T-helper 1 cell treated with Interleukin-12 subunit alpha and Interleukin-12 subunit beta and Interleukin-4 antibody, amounts not matched to agents 30 μg/mL and 1 μg/mL, for 36 hours (primary cell): Measurements from ENCODE around the gene SMIM23.

Experiments
- H3K27ac Mint-ChIP-seq: one replicate; pipeline ENCODE4 v1.8.0; 2021; ENCODE audit warnings: mild to moderate bottlenecking, mixed read lengths
- H3K27me3 Mint-ChIP-seq: one replicate; pipeline ENCODE4 v1.8.0; 2021; ENCODE audit warnings: low read depth, mixed read lengths
- H3K36me3 Mint-ChIP-seq: one replicate; pipeline ENCODE4 v1.8.0; 2021; ENCODE audit warnings: low read depth, mixed read lengths
- H3K4me1 Mint-ChIP-seq: one replicate; pipeline ENCODE4 v1.8.0; 2021; ENCODE audit warnings: low read depth, mixed read lengths
- H3K4me3 Mint-ChIP-seq: one replicate; pipeline ENCODE4 v1.8.0; 2021; ENCODE audit warnings: mild to moderate bottlenecking, moderate library complexity, mixed read lengths
- H3K9me3 Mint-ChIP-seq: one replicate; pipeline ENCODE4 v1.8.0; 2021; ENCODE audit warnings: mixed read lengths

The SMIM23 gene

DNA sequence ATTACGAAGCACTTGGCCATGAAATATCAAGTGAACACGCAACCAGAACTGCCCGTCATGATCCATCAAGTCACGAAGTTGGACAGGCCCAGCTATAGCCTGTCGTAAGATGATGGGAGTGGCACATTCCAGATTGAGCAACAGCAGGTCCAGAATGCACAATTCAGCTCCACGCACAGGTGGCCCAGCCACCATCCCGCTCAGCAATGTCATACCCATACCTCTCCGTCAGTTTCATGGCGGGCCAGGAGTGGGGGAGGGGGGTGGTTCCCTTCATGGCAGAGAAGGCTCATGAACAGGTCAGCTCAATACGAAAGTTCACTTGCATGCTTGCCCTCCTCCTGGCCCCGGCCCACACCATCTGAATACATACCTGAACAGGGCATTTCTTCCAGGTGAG is 34.9 kb downstream of the SMIM23 start:
- H3K27me3 Mint-ChIP-seq = no peaks in the 10 kb centered on the region
- H3K9me3 Mint-ChIP-seq = no peaks in the 10 kb centered on the region
- no peaks in the 10 kb centered on the region for H3K4me1 Mint-ChIP-seq
- no peak overlapping the region for H3K27ac Mint-ChIP-seq
- no peak overlapping the region for H3K4me3 Mint-ChIP-seq
- H3K36me3 Mint-ChIP-seq = no peaks in the 10 kb centered on the region

DNA sequence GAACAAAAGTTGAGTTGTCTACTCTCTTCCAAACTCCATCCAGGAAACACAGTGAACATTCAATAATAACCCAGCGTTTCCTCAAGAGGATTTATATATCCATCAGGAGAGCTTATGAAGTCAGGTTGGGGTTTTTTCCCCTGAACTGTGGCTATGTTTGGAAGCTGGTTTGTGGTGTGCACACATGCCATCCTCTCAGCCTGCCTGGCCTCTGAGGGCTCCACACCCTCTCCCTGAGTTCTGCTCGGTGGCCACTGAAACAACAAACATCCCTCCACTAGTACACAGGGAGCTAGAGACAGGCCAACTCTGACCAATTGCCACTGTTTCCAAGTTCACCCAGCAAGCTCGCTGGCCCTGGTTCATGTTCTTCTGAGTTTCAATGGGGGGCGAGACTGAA is 35.7 kb downstream of the SMIM23 start:
- H3K27me3 Mint-ChIP-seq = no peaks in the 10 kb centered on the region
- no peak overlapping the region for H3K27ac Mint-ChIP-seq
- no peaks in the 10 kb centered on the region for H3K4me1 Mint-ChIP-seq

DNA sequence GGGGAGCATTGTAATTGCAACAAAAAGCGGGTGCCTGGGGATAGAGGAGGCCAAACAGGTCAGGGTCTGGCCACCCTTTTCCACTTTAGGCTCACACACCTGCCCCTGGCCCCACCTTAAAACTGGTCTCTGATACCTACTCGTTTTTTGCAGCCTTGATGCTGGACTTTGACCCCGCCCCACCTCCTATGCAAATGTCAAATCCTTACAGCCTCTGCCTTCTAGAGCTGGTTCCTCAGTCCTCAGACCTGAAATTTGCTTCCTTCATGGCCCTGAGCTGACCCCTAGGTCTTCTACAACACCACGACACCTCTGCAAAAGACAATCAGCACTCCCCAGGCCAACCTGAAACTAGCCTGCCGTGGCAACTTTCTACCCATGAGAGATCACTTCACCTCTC is 37.7 kb downstream of the SMIM23 start:
- Mint-ChIP-seq H3K4me1 (no peaks in the 10 kb centered on the region), H3K9me3 (no peaks in the 10 kb centered on the region), H3K4me3 (no peak overlapping the region), H3K36me3 (no peaks in the 10 kb centered on the region), H3K27me3 (no peaks in the 10 kb centered on the region), H3K27ac (no peak overlapping the region)

More for the DNA sequence above, 35.7 kb downstream of the SMIM23 start:
- Mint-ChIP-seq H3K9me3 (no peaks in the 10 kb centered on the region), H3K4me3 (no peak overlapping the region), H3K36me3 (no peaks in the 10 kb centered on the region)

DNA sequence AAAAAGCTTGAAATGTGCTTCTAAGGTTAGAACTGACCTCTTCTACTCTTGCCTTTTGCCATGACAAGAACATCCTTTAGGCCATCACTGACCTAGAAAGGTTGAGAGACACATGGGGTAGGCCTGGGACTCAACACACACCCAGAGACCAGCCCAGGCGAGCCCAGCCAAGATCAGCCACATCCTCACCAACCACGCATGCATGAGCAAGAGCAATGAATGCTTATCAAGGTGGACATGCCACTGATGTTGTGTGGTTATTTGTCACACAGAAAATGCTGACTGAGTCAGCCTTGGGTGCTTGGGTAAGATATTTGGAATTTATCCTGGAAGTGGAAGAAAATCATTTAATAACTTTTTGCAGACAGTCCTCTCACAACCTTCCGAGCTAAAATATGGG is 39.4 kb downstream of the SMIM23 start:
- H3K36me3 Mint-ChIP-seq = no peaks in the 10 kb centered on the region
- no peaks in the 10 kb centered on the region for H3K4me1 Mint-ChIP-seq
- no peak overlapping the region for H3K27ac Mint-ChIP-seq
- no peak overlapping the region for H3K4me3 Mint-ChIP-seq
- no peaks in the 10 kb centered on the region for H3K9me3 Mint-ChIP-seq
- no peaks in the 10 kb centered on the region for H3K27me3 Mint-ChIP-seq

DNA sequence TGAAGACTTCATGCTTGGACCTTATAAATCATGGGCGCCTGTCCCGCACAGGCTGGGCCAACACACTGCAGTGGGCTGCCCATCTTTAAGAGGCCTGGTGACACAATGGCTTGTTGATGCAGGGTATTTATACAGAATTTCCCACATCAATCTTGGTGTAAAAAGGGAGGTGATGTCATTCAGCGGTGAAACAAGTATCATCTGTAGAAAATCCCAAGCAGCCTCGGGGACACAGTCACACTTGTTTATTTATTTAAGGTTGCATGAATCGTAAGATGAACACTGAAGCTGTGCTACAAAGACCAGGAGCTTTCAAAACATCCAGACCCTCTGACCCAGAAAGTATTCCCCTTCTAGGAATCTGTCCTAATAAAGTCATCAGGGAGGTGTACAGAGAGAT is 40.5 kb downstream of the SMIM23 start:
- no peak overlapping the region for H3K27ac Mint-ChIP-seq
- no peak overlapping the region for H3K4me3 Mint-ChIP-seq
- H3K36me3 Mint-ChIP-seq = no peaks in the 10 kb centered on the region
- H3K9me3 Mint-ChIP-seq = no peaks in the 10 kb centered on the region
- no peaks in the 10 kb centered on the region for H3K27me3 Mint-ChIP-seq
- no peaks in the 10 kb centered on the region for H3K4me1 Mint-ChIP-seq

DNA sequence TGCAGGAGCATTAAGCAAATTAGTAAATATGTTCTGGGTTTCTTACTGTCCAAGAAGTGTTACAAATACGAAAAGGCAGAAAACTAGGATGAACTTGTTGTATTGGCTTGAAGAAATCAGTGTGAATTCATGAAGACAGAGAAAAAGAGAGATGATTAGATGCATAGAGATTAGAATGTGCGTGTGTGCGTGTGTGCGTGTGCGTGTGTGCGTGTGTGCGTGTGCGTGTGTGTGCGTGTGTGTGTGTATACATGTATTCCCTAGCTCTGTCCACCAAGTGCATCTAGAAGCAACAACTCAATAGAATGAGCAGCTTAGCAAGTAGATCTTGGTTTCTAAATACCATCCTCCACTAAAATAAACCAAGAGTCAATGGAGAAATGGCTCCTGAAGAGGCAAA is 41.5 kb downstream of the SMIM23 start:
- no peaks in the 10 kb centered on the region for H3K27me3 Mint-ChIP-seq

DNA sequence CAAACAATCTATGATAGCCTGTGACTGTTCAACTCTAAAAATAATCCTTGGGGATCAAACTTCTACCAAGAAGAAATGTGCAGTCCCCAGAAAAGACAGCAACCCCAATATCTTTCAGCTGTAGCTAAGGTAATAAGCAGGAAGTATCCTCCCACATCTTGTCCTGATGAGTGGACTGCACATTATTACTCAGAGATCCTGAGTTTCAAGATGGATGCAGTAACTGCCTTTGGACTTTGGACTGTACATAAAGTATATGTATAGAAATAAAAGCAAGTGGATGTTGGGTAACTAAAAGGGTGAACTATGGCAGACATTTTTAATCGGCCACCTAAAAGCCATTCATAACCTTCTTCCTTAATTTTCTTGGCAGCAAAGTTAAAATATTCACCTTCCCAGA is 45.1 kb downstream of the SMIM23 start:
- Mint-ChIP-seq H3K27ac (no peak overlapping the region), H3K27me3 (no peaks in the 10 kb centered on the region), H3K4me3 (no peak overlapping the region), H3K36me3 (no peaks in the 10 kb centered on the region), H3K9me3 (peaks cover 10% of the 10 kb centered on the region), H3K4me1 (no peaks in the 10 kb centered on the region)

More for the DNA sequence above, 41.5 kb downstream of the SMIM23 start:
- Mint-ChIP-seq H3K4me3 (no peak overlapping the region), H3K27ac (no peak overlapping the region), H3K36me3 (no peaks in the 10 kb centered on the region), H3K4me1 (no peaks in the 10 kb centered on the region), H3K9me3 (no peaks in the 10 kb centered on the region)

DNA sequence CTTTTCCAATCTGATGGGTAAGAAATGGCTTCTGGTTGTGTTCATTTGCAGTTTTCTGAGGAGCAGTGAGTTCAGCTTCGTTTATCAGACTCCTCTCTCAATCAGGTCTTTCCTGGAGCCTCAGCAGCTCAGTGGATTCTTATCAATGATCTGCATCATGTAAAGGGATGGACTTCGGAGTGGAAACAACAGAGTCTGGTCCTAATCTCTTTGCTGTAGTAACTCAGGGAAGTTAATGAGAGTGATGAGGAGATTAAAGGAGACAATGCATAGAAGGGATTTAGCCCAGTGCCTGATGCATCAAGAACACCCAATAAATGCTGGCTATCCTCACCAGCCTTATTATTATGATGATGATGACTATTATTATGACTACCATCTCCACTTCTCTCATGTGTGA is 47.2 kb downstream of the SMIM23 start:
- Mint-ChIP-seq H3K4me1 (no peaks in the 10 kb centered on the region), H3K27ac (no peak overlapping the region), H3K9me3 (peaks cover 10% of the 10 kb centered on the region), H3K27me3 (no peaks in the 10 kb centered on the region), H3K36me3 (no peaks in the 10 kb centered on the region), H3K4me3 (no peak overlapping the region)

DNA sequence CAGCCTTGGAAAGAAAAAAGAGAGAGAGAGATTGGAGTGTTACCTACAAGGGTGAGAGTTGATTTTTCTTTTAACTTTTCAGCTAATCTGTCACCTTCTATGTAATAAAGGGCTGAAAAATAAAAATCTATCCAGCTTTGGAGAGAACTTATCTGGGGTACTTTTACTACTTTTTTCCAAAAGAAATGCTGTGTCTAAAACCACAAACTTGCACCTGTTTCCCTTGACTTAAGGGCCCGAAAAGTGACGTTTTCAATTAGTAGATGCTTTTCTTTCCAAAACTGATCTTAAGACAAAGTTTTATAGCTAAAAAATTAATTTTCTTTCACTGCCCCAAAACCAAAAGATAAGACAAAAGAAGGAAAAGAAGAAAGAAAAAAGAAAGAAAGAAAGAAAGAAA is 48.8 kb downstream of the SMIM23 start:
- H3K36me3 Mint-ChIP-seq = no peaks in the 10 kb centered on the region
- peaks cover 10% of the 10 kb centered on the region for H3K9me3 Mint-ChIP-seq
- no peaks in the 10 kb centered on the region for H3K27me3 Mint-ChIP-seq
- no peaks in the 10 kb centered on the region for H3K4me1 Mint-ChIP-seq
- H3K27ac Mint-ChIP-seq = no peak overlapping the region
- H3K4me3 Mint-ChIP-seq = no peak overlapping the region

DNA sequence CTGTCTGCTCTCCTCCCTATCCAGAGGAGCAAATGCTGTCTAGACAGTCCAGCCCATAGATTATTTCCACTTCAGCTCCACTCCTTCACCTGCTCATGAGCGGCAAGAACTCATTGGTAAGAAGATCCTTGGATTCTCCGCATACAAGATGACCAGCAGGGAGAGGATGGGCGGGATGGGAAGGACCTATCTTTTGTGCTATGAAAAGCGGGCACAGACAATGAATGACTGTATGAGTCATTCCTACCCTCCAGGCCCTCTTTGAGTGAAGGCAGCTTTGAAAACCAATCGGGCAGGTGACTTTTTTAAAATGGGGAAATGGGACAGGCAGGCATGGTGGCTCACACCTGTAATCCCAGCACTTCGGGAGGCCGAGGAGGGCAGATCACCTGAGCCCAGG is 49.4 kb downstream of the SMIM23 start:
- no peaks in the 10 kb centered on the region for H3K27me3 Mint-ChIP-seq
- H3K9me3 Mint-ChIP-seq = peaks cover 10% of the 10 kb centered on the region
- no peak overlapping the region for H3K4me3 Mint-ChIP-seq
- no peak overlapping the region for H3K27ac Mint-ChIP-seq
- no peaks in the 10 kb centered on the region for H3K4me1 Mint-ChIP-seq
- H3K36me3 Mint-ChIP-seq = no peaks in the 10 kb centered on the region

DNA sequence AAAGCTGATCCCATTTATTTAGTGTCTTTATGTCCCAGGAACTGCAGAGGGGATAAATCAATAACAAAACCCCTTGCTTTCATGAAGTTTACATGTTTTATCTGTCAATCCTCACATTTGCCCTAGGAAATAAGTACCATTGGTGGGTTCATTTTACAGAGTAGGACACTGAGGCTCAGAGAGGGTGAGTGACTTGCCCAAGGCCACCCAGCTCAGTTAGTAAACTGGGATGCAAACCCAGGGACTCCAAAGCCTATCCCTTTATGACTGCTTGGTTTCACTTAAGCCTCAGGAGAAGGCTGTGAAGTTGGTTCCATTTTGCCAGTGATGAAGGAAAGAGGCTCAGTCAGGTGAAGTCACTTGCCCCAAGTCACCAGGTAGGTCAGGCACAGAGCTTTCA is 51.9 kb downstream of the SMIM23 start:
- H3K9me3 Mint-ChIP-seq = peaks cover 10% of the 10 kb centered on the region

DNA sequence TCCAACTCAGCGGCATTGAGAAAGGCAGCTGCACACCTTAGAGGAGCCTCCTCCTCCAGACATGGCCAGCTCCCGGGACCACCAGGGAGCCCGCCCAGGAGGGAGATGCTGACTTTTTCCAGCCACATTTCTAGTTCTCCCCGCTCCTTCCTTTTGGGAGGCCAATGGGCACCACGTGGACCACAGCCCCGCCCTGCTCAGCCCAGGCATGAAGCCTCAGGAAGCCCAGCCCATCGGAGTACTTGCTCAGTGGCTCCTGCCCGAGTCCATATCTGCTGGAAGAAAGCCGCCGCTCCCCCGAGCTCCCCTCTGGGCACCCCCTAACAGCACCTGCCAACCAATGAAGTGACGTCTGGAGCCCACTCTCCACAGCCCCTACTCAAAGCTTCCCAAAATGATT is 52.4 kb downstream of the SMIM23 start:
- Mint-ChIP-seq H3K27ac (no peak overlapping the region), H3K27me3 (no peaks in the 10 kb centered on the region), H3K36me3 (no peaks in the 10 kb centered on the region), H3K9me3 (peaks cover 5% of the 10 kb centered on the region), H3K4me1 (no peaks in the 10 kb centered on the region), H3K4me3 (no peak overlapping the region)

More for the DNA sequence above, 51.9 kb downstream of the SMIM23 start:
- Mint-ChIP-seq H3K4me3 (no peak overlapping the region), H3K4me1 (no peaks in the 10 kb centered on the region), H3K36me3 (no peaks in the 10 kb centered on the region), H3K27me3 (no peaks in the 10 kb centered on the region), H3K27ac (no peak overlapping the region)

DNA sequence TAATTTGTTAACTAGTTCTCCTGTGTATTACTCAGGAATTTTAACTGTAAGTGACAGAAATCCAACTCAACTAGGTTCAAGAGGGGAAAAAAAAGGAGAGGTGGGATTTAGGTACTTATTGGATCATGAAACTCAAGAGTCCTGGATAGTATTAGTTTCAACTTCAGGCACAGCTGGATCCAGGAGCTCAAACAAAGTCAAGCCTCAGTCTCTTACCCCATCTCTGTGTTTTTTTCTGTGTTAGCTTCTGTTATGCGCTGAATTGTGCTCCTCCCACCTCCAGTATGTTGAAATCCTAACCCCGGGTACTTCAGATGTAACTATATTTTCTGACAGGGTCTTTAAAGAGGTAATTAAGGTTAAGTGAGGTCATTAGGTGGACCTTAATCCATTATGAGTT is 53.5 kb downstream of the SMIM23 start:
- no peaks in the 10 kb centered on the region for H3K9me3 Mint-ChIP-seq
- no peaks in the 10 kb centered on the region for H3K4me1 Mint-ChIP-seq
- H3K27me3 Mint-ChIP-seq = no peaks in the 10 kb centered on the region
- H3K27ac Mint-ChIP-seq = no peak overlapping the region
- H3K4me3 Mint-ChIP-seq = no peak overlapping the region
- H3K36me3 Mint-ChIP-seq = no peaks in the 10 kb centered on the region

DNA sequence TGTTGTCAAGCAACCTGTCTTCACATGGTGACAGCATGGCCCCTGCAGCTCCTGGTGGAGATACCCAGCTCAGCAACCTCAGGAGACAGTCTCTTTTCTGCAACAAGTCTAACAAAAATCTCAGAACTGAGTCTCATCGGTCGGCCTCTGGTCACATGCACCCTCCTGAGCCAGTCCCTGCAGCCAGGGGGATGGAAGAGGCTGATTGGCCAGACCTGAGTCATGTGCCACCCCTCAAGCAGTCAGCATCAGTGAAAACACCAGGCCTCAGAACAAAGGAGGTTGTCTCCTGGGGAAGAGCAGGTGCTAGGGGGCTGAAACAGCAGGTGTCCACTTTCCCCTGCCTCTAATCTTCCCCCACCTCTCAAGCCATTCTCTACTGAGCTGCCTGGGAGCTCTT is 54.4 kb downstream of the SMIM23 start:
- H3K4me1 Mint-ChIP-seq = no peaks in the 10 kb centered on the region
- H3K27ac Mint-ChIP-seq = no peak overlapping the region
- H3K36me3 Mint-ChIP-seq = no peaks in the 10 kb centered on the region
- no peaks in the 10 kb centered on the region for H3K27me3 Mint-ChIP-seq
- no peaks in the 10 kb centered on the region for H3K9me3 Mint-ChIP-seq
- H3K4me3 Mint-ChIP-seq = no peak overlapping the region
